Endothelial cell of umbilical vein (primary cell): ENCODE measurements around the gene MEF2C.

Experiments
- CTCF ChIP-seq, 2 donors: IDR thresholded peaks; 1 replicate in 1 of 2; 2 replicates in 1 of 2; pipeline ENCODE4 v1.5.1; 2011; ENCODE audit warnings: low read length in 2 of 2, mild to moderate bottlenecking in 2 of 2, moderate library complexity in 2 of 2, control low read depth in 1 of 2, inconsistent platforms in 1 of 2, low read depth in 1 of 2; ENCODE audit not compliant: insufficient read depth in 1 of 2; ENCODE audit errors: extremely low read depth in 1 of 2
- EZH2 ChIP-seq: IDR thresholded peaks from 2 replicates; pipeline ENCODE4 v1.6.1; 2012; ENCODE audit warnings: borderline replicate concordance, low read depth, mild to moderate bottlenecking, moderate library complexity, low read length, inconsistent platforms; ENCODE audit not compliant: severe bottlenecking
- GATA2 ChIP-seq: IDR thresholded peaks from 2 replicates; pipeline ENCODE4 v1.7.0; 2011; ENCODE audit warnings: low read depth, mild to moderate bottlenecking, moderate library complexity, mixed read lengths, low read length; ENCODE audit not compliant: insufficient read length, insufficient read depth
- JUN ChIP-seq: IDR thresholded peaks from 2 replicates; pipeline ENCODE4 v1.6.1; 2011; ENCODE audit warnings: borderline replicate concordance, low read depth; ENCODE audit not compliant: insufficient read length, insufficient read depth
- POLR2A ChIP-seq: IDR thresholded peaks from 2 replicates; pipeline ENCODE4 v1.6.1; 2012; ENCODE audit warnings: low read depth, mild to moderate bottlenecking, control low read depth, low read length
- POLR2AphosphoS5 ChIP-seq: IDR thresholded peaks from 2 replicates; pipeline ENCODE4 v1.6.1; 2012; ENCODE audit warnings: low read depth, mild to moderate bottlenecking, control low read depth, low read length, moderate library complexity; ENCODE audit not compliant: insufficient read depth

GRCh38 chr5:88847420-88847819 is 35.6 kb downstream of the MEF2C start:
- TF ChIP-seq POLR2A: no peak
- TF ChIP-seq POLR2AphosphoS5: no peak
- no peak for TF ChIP-seq CTCF (IDR thresholded peaks at IDR 0.05; ENCODE audit: extremely low read depth in 1 of 2, insufficient read depth in 1 of 2, low read depth in 1 of 2, low read length in 2 of 2)
- TF ChIP-seq GATA2: no peak
- TF ChIP-seq EZH2: no peak
- no peak for TF ChIP-seq JUN
